GM12874 (cell line): ENCODE data around the gene THBS4.

ENCODE experiments used
- TF ChIP-seq, protein P1 (sequence below): IDR thresholded peaks from 2 replicates; pipeline ENCODE4 v1.5.1; 2011; ENCODE audit warnings: low read depth, mild to moderate bottlenecking, control low read depth, low read length, moderate library complexity; ENCODE audit not compliant: insufficient read depth

Gene THBS4

DNA sequence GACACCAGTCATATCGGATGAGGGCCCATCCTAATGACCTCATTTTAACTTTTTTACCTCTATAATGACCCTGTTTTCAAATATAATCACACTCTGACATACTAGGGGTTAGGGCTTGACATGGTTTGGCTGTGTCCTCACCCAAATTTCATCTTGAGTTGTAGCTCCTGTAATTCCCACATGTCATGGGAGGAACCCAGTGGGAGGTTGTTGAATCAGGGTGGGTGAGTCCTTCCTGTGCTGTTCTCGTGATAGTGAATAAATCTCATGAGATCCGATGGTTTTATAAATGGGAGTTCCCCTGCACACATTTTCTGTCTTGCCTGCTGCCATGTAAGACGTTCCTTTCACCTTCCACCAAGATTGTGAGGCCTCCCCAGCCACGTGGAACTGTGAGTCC lies 71.8 kb downstream of the THBS4 start:
- TF ChIP-seq, protein P1, sequence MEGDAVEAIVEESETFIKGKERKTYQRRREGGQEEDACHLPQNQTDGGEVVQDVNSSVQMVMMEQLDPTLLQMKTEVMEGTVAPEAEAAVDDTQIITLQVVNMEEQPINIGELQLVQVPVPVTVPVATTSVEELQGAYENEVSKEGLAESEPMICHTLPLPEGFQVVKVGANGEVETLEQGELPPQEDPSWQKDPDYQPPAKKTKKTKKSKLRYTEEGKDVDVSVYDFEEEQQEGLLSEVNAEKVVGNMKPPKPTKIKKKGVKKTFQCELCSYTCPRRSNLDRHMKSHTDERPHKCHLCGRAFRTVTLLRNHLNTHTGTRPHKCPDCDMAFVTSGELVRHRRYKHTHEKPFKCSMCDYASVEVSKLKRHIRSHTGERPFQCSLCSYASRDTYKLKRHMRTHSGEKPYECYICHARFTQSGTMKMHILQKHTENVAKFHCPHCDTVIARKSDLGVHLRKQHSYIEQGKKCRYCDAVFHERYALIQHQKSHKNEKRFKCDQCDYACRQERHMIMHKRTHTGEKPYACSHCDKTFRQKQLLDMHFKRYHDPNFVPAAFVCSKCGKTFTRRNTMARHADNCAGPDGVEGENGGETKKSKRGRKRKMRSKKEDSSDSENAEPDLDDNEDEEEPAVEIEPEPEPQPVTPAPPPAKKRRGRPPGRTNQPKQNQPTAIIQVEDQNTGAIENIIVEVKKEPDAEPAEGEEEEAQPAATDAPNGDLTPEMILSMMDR: no peak

DNA sequence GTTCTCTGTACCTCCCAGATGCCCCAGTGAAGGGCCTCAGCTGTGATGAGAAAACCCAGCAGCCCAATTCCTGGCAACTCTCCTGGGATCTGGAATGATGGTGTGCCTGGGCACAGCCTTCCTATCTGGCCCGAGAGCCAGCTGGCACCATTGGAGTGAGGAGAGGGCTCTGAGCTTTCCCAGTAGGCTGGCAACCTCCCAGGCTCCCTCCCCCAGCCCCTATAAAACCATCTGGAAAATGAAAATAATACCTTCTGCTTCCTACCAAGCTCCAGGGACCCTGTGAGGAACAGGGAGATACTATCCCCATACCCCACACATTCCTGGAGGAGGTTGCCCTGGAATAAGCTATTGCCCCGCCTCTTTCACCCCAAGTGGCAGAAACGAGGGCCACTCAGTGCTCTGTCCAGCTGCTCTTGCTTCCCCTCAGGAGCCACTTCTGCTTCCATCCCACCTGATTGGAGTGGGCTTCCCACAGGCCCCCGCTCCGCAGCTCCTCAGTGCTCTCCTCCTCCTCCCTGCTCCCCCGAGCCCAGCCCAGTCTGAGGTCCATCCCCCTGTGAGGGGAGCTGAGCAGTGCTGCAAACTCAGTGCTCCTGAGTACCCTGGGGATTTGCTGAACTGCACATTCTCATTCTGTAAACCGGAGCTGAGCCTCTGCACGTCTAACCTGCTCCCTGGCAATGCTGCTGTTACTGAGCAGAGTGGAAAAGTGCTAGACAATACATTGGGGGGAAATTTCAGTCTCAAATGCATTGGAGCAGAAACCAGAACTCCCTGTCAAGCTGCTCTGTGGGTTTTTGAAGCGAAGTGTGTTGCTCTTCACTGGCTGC lies 74.7 kb downstream of the THBS4 start:
- TF ChIP-seq, protein P1: no peak

DNA sequence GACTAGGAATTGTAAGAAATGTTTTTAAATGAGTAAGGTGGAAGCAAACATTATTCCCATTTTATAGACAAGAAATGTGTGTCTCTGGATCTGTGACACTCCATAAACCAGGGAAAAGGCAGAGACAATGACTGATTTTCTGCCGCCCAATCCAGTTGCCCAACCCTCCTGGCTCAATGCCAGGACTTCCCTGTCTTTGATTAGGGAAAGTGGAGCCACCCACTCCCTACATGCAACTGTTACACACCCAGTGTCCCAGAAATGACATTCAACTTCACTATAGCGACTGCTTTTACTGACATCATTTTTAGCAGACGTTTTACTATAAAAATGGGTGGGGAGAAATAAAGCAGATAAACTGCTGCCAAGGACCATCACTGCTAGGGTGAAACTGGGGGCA lies 79.7 kb downstream of the THBS4 start:
- TF ChIP-seq, protein P1: no peak

DNA sequence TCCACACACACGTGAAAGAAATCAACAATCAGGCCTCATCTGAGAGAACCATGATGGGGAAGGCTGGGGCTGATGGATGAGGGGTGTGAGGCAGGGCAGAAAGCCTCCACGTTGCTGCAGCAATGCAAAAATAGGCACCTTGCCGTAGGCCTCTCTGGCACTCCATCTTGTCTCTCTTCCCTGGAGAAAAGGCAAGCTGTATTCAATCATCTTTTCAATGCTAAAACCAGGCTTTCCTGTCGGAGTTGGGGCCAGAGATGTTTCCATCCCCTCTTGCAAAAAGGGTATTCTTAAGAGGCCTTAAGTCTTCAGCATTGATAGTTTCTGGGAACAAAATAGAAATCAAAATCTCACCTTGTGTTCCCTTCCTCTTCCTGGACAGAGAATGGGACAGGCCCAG lies 80.9 kb downstream of the THBS4 start:
- TF ChIP-seq, protein P1: no peak

DNA sequence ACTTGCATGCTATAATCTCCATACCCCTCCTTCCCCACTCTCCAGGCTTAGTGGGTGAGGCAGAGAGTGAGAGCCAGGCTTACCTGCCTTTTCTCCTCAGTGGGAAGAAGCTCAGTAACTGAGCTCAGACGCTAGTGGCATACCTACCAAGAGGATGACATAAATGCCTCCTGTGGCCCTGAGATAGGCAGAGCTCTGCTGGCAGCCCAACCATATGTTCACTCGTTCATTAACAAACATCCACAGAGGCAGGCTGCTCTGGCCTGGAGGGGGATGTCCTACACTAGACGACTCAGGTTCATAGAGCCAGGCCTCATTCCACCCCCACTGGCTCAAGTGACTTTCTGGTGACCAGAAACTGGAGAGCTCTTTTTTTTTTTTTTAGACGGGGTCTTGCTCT lies 81.3 kb downstream of the THBS4 start:
- TF ChIP-seq, protein P1: no peak

DNA sequence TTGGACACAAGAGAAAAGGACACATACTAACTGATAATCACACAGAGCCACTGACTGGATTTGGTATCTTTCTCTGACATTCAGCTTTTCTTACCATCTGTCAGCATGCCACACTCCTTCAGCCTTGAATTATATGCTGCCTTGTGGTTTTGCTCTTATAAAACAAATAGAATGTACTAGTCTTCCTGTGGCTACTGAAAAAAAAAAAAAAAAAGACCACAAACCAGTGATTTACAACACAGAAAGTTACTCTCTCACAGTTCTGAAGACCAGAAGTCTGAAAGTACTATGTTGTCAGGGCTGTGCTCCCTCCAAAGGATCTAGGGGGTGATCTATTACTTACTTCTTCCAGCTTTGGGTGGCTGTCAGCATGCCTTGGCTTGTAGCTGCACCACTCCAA lies 82.3 kb downstream of the THBS4 start:
- TF ChIP-seq, protein P1: no peak

DNA sequence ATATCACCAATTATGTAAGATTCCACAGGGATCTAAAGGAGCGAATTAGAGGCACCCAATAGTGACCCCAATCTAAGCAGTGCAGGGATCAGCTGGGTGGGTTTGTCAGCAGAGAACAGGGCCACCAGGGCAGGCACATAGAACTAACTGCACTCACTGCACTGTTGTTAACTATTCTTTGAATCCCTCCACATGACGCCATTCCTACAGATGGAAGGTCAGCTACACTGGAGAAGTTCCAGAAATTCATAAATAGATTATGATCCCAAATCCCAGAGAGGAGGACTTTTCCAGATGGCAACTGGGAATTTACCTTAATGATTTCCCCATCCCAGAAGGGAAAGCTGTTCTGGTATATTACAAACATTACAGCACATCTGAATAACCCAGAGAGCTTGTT lies 84.2 kb downstream of the THBS4 start:
- TF ChIP-seq, protein P1: no peak
